Thyroid gland (tissue), 4 donors: Measurements from ENCODE around the gene IFT43.

Source experiments
- POLR2A ChIP-seq, 2 donors: fragments of 450-650 bp; IDR thresholded peaks; one replicate each; pipeline ENCODE4 v1.6.1; 2017; ENCODE audit warnings: antibody characterized with exemption in 2 of 2, mild to moderate bottlenecking in 2 of 2, moderate library complexity in 1 of 2
- TF ChIP-seq, protein P1 (sequence below), 6 experiments: fragments of 200-600 bp in 3 of 6; fragments of 450-650 bp in 3 of 6; sonication (generic) in 3 of 6; IDR thresholded peaks; one replicate each; pipeline ENCODE4 v1.5.1; 2016 to 2019; ENCODE audit warnings: antibody characterized with exemption in 6 of 6, mild to moderate bottlenecking in 2 of 6, inconsistent platforms in 1 of 6, moderate library complexity in 1 of 6

DNA sequence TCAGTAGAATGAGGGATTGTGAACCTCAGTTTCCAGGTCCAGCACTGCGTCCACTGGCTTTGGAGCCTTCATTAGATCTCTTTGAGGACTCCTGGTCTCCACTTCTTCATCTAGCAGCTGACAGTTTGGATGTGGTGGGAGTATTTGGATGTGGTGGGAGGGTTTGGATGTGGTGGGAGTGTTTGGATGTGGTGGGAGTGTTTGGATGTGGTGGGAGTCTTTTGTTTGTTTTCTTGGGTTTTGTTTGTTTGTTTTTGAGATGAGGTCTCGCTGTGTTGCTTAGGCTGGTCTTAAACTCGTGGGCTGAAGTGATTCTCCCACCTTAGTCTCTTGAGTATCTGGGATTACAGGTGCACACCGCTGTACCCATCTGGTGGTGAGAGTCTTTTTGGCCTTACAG is 64.7 kb downstream of the IFT43 start:
- TF ChIP-seq POLR2A (IDR thresholded peaks at IDR 0.05) = no peak
- TF ChIP-seq, protein P1, sequence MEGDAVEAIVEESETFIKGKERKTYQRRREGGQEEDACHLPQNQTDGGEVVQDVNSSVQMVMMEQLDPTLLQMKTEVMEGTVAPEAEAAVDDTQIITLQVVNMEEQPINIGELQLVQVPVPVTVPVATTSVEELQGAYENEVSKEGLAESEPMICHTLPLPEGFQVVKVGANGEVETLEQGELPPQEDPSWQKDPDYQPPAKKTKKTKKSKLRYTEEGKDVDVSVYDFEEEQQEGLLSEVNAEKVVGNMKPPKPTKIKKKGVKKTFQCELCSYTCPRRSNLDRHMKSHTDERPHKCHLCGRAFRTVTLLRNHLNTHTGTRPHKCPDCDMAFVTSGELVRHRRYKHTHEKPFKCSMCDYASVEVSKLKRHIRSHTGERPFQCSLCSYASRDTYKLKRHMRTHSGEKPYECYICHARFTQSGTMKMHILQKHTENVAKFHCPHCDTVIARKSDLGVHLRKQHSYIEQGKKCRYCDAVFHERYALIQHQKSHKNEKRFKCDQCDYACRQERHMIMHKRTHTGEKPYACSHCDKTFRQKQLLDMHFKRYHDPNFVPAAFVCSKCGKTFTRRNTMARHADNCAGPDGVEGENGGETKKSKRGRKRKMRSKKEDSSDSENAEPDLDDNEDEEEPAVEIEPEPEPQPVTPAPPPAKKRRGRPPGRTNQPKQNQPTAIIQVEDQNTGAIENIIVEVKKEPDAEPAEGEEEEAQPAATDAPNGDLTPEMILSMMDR (IDR thresholded peaks at IDR 0.05) = no peak
